Uterus (tissue), 2 donors: ENCODE measurements around the gene EMC10.

Experiments
- CTCF ChIP-seq, 4 experiments: fragments of 200-600 bp in 2 of 4; fragments of 450-650 bp in 2 of 4; sonication (generic) in 2 of 4; IDR thresholded peaks; one replicate each; pipeline ENCODE4 v1.5.1; 2016 to 2019; ENCODE audit warnings: antibody characterized with exemption in 4 of 4, mild to moderate bottlenecking in 2 of 4, moderate library complexity in 1 of 4
- POLR2A ChIP-seq, 2 donors: fragments of 450-650 bp; IDR thresholded peaks; one replicate each; pipeline ENCODE4 v1.6.1; 2016; ENCODE audit warnings: antibody characterized with exemption in 2 of 2, mild to moderate bottlenecking in 1 of 2, moderate library complexity in 1 of 2

- TF ChIP-seq CTCF (IDR thresholded peaks at IDR 0.05) = no peak
- TF ChIP-seq POLR2A (IDR thresholded peaks at IDR 0.05) = no peak
These were observed 41.8 kb upstream of the EMC10 start for GRCh38 chr19:50434525-50434924.
